Measurements from ENCODE around the gene DNAH11.
"Not testable (repeated sequence)": the region's sequence is repeated elsewhere in the genome, so short reads cannot be mapped to it uniquely, and the experiment has no call there.

DNAH11 gene

GRCh38 chr7:21891291-21891690 lies 348.5 kb downstream of the DNAH11 start:
- no peak for DNase-seq (ENCODE audit: low read depth)

- DNase-seq (ENCODE audit: low read depth), result no peak
Observed at GRCh38 chr7:21893401-21893800, 350.6 kb downstream of the DNAH11 start.

- no peak for DNase-seq (ENCODE audit: low read depth)
Observed at GRCh38 chr7:21898265-21898930, 355.6 kb downstream of the DNAH11 start.

- no peak for DNase-seq (ENCODE audit: low read depth)
Observed at GRCh38 chr7:21902240-21902639, 359.4 kb downstream of the DNAH11 start.

GRCh38 chr7:21903020-21903786 lies 360.4 kb downstream of the DNAH11 start:
- no peak for DNase-seq (ENCODE audit: low read depth)

GRCh38 chr7:21908746-21909145 lies 365.9 kb downstream of the DNAH11 start:
- no peak for DNase-seq (ENCODE audit: low read depth)

- DNase-seq (ENCODE audit: low read depth), result no peak
Observed at GRCh38 chr7:21910253-21910652, 367.4 kb downstream of the DNAH11 start.

- DNase-seq (ENCODE audit: low read depth), result no peak
Observed at GRCh38 chr7:21911341-21911875, 368.6 kb downstream of the DNAH11 start.

GRCh38 chr7:21912305-21912704 lies 369.5 kb downstream of the DNAH11 start:
- DNase-seq (ENCODE audit: low read depth), result no peak

GRCh38 chr7:21912931-21913780 lies 370.3 kb downstream of the DNAH11 start:
- DNase-seq (ENCODE audit: low read depth), result no peak

- DNase-seq (ENCODE audit: low read depth), result no peak
Observed at GRCh38 chr7:21914671-21915070, 371.8 kb downstream of the DNAH11 start.

GRCh38 chr7:21915140-21915539 lies 372.3 kb downstream of the DNAH11 start:
- no peak for DNase-seq (ENCODE audit: low read depth)

GRCh38 chr7:21916176-21916575 lies 373.3 kb downstream of the DNAH11 start:
- DNase-seq (ENCODE audit: low read depth), result no peak

- DNase-seq (ENCODE audit: low read depth), result no peak
Observed at GRCh38 chr7:21916629-21917028, 373.8 kb downstream of the DNAH11 start.

GRCh38 chr7:21918216-21918615 lies 375.4 kb downstream of the DNAH11 start:
- no peak for DNase-seq (ENCODE audit: low read depth)

- no peak for DNase-seq (ENCODE audit: low read depth)
Observed at GRCh38 chr7:21920936-21921335, 378.1 kb downstream of the DNAH11 start.

- no peak for DNase-seq (ENCODE audit: low read depth)
Observed at GRCh38 chr7:21922605-21923004, 379.8 kb downstream of the DNAH11 start.

GRCh38 chr7:21923658-21924057 lies 380.8 kb downstream of the DNAH11 start:
- no peak for DNase-seq (ENCODE audit: low read depth)

GRCh38 chr7:21926448-21926847 lies 383.6 kb downstream of the DNAH11 start:
- DNase-seq (ENCODE audit: low read depth), result no peak

- DNase-seq (ENCODE audit: low read depth), result no peak
Observed at GRCh38 chr7:21927693-21928092, 384.9 kb downstream of the DNAH11 start.

- not testable (repeated sequence) for DNase-seq (ENCODE audit: low read depth)
Observed at GRCh38 chr7:21933293-21933692, 390.5 kb downstream of the DNAH11 start.

GRCh38 chr7:21934808-21935207 lies 392.0 kb downstream of the DNAH11 start:
- DNase-seq (ENCODE audit: low read depth), result no peak
